OCI-M2 (cell line): ENCODE data around the gene STK10.

Experiments
- DNase-seq: peaks from one replicate; lab custom pipeline; 2025; ENCODE audit not compliant: unreplicated experiment; lab: John Stamatoyannopoulos, UW

The STK10 gene

GRCh38 chr5:172093559-172093958 is 94.5 kb downstream of the STK10 start:
- DNase-seq = no peak

GRCh38 chr5:172091956-172092732 is 95.9 kb downstream of the STK10 start:
- no peak for DNase-seq

- no peak for DNase-seq
Measured at GRCh38 chr5:172090976-172091547, 97.0 kb downstream of the STK10 start.

- DNase-seq = no peak
Measured at GRCh38 chr5:172089298-172090117, 98.5 kb downstream of the STK10 start.

GRCh38 chr5:172088801-172089200 is 99.2 kb downstream of the STK10 start:
- DNase-seq = no peak

GRCh38 chr5:172086194-172086975 is 101.6 kb downstream of the STK10 start:
- DNase-seq = no peak

GRCh38 chr5:172085738-172086137 is 102.3 kb downstream of the STK10 start:
- DNase-seq = no peak

- no peak for DNase-seq
Measured at GRCh38 chr5:172082180-172082579, 105.8 kb downstream of the STK10 start.

GRCh38 chr5:172079876-172080275 is 108.1 kb downstream of the STK10 start:
- DNase-seq = no peak

GRCh38 chr5:172078726-172079345 is 109.2 kb downstream of the STK10 start:
- no peak for DNase-seq

- DNase-seq = no peak
Measured at GRCh38 chr5:172077664-172078425, 110.2 kb downstream of the STK10 start.

- no peak for DNase-seq
Measured at GRCh38 chr5:172076761-172077244, 111.2 kb downstream of the STK10 start.

GRCh38 chr5:172075656-172076055 is 112.4 kb downstream of the STK10 start:
- DNase-seq = no peak

GRCh38 chr5:172074896-172075295 is 113.1 kb downstream of the STK10 start:
- no peak for DNase-seq

- DNase-seq = no peak
Measured at GRCh38 chr5:172071309-172071875, 116.6 kb downstream of the STK10 start.

- DNase-seq = no peak
Measured at GRCh38 chr5:172065431-172066065, 122.5 kb downstream of the STK10 start.

GRCh38 chr5:172064766-172065165 is 123.3 kb downstream of the STK10 start:
- DNase-seq = no peak

GRCh38 chr5:172064358-172064757 is 123.7 kb downstream of the STK10 start:
- no peak for DNase-seq
